Endothelial cell of umbilical vein (primary cell): Measurements from ENCODE around the gene HS3ST3A1. TPM values are rescaled to one million over a fixed set of nuclear protein-coding genes. Genes with fewer than 3 reads are reported as not detected.

ENCODE experiments used
- BruUV-seq: library from RNA; stranded (reverse); fragments of 400-500 nt; replicated peaks from 2 replicates; lab custom pipeline; 2021; lab: Mats Ljungman, UMichigan
- CTCF ChIA-PET: fragments of 300-600, 350-600 bp; sonication (Branson Sonifier 250); formaldehyde crosslinking; loops from one replicate; lab custom pipeline; 2021; ENCODE audit warnings: antibody characterized with exemption, inconsistent platforms; lab: Charles Lee
- POLR2A ChIA-PET: fragments of 300-600, 350-600 bp; sonication (Branson Sonifier 250); formaldehyde crosslinking; loops from one replicate; lab custom pipeline; 2021; ENCODE audit warnings: antibody characterized with exemption, inconsistent platforms; lab: Charles Lee
- DNase-seq: peaks from one replicate; pipeline ENCODE4 v3.0.0-alpha.2; 2011; ENCODE audit warnings: low read depth, low spot score
- FAIRE-seq: peaks from 2 replicates; lab custom pipeline; 2011; peaks lifted over from hg19 to GRCh38; lab: Jason Lieb, UNC
- H2AFZ ChIP-seq: 2 replicates; pipeline ENCODE4 v1.6.0; 2012; ENCODE audit warnings: low read depth, low read length, control low read depth, inconsistent platforms
- H3K27ac ChIP-seq: 2 replicates; pipeline ENCODE4 v1.5.1; 2011; ENCODE audit warnings: low read depth, mild to moderate bottlenecking, control low read depth, low read length, moderate library complexity; ENCODE audit not compliant: insufficient read depth
- H3K27me3 ChIP-seq, 2 experiments: 2 replicates each; pipeline versions ENCODE4 v1.6.0 to v1.6.1; 2011; ENCODE audit warnings: low read length in 2 of 2, mixed read lengths in 1 of 2; ENCODE audit not compliant: control insufficient read depth in 2 of 2, insufficient read depth in 2 of 2
- H3K36me3 ChIP-seq, 2 experiments: 2 replicates in 1 of 2; 3 replicates in 1 of 2; pipeline ENCODE4 v1.5.1; 2011; ENCODE audit warnings: low read length in 2 of 2, mild to moderate bottlenecking in 1 of 2, moderate library complexity in 1 of 2; ENCODE audit not compliant: control insufficient read depth in 2 of 2, insufficient read depth in 2 of 2; ENCODE audit errors: extremely low read depth in 1 of 2
- H3K4me1 ChIP-seq: 3 replicates; pipeline ENCODE4 v1.5.1; 2011; ENCODE audit warnings: mild to moderate bottlenecking, low read length; ENCODE audit not compliant: control insufficient read depth, insufficient read depth; ENCODE audit errors: extremely low read depth
- H3K4me2 ChIP-seq: 2 replicates; pipeline ENCODE4 v1.6.1; 2011; ENCODE audit warnings: low read length, control low read depth, mixed read lengths; ENCODE audit not compliant: insufficient read depth
- H3K4me3 ChIP-seq, 3 experiments: fragments of 200-600 bp in 1 of 3; sonication (generic), shearing (Covaris generic) in 1 of 3; replicated peaks in 1 of 3; 2 replicates each; pipeline ENCODE4 v1.5.1; 2011 to 2016; ENCODE audit warnings: control low read depth in 3 of 3, low read length in 3 of 3, mild to moderate bottlenecking in 2 of 3, inconsistent platforms in 1 of 3, low read depth in 1 of 3, moderate library complexity in 1 of 3; ENCODE audit not compliant: insufficient read depth in 1 of 3
- H3K79me2 ChIP-seq: 2 replicates; pipeline ENCODE4 v1.6.0; 2012; ENCODE audit warnings: low read length, inconsistent platforms; ENCODE audit not compliant: control insufficient read depth, insufficient read depth
- H3K9ac ChIP-seq: replicated peaks from 2 replicates; pipeline ENCODE3; 2011; ENCODE audit warnings: low read length, control low read depth; ENCODE audit not compliant: insufficient read depth; ENCODE audit errors: extremely low read depth
- H3K9me1 ChIP-seq: replicated peaks from 3 replicates; pipeline ENCODE4 v1.6.0; 2011; ENCODE audit warnings: mild to moderate bottlenecking, low read length; ENCODE audit not compliant: control insufficient read depth, insufficient read depth; ENCODE audit errors: extremely low read depth
- H3K9me3 ChIP-seq: replicated peaks from 2 replicates; pipeline ENCODE4 v1.5.1; 2012; ENCODE audit warnings: low read length, inconsistent platforms; ENCODE audit not compliant: control insufficient read depth, insufficient read depth
- H4K20me1 ChIP-seq: replicated peaks from 2 replicates; pipeline ENCODE3; 2011; ENCODE audit warnings: mild to moderate bottlenecking, low read length; ENCODE audit not compliant: control insufficient read depth, insufficient read depth; ENCODE audit errors: extremely low read depth
- CTCF ChIP-seq, 2 donors: IDR thresholded peaks; 1 replicate in 1 of 2; 2 replicates in 1 of 2; pipeline ENCODE4 v1.5.1; 2011; ENCODE audit warnings: low read length in 2 of 2, mild to moderate bottlenecking in 2 of 2, moderate library complexity in 2 of 2, control low read depth in 1 of 2, inconsistent platforms in 1 of 2, low read depth in 1 of 2; ENCODE audit not compliant: insufficient read depth in 1 of 2; ENCODE audit errors: extremely low read depth in 1 of 2
- FOS ChIP-seq: IDR thresholded peaks from 2 replicates; pipeline ENCODE4 v1.6.1; 2011; ENCODE audit warnings: mild to moderate bottlenecking, low read length, moderate library complexity, borderline replicate concordance; ENCODE audit not compliant: insufficient read depth
- GATA2 ChIP-seq: IDR thresholded peaks from 2 replicates; pipeline ENCODE4 v1.7.0; 2011; ENCODE audit warnings: low read depth, mild to moderate bottlenecking, moderate library complexity, mixed read lengths, low read length; ENCODE audit not compliant: insufficient read length, insufficient read depth
- POLR2A ChIP-seq: IDR thresholded peaks from 2 replicates; pipeline ENCODE4 v1.6.1; 2012; ENCODE audit warnings: low read depth, mild to moderate bottlenecking, control low read depth, low read length
- dilution Hi-C: fragments of 300-500 bp; cut with MboI; formaldehyde crosslinking; loops from one replicate; pipeline ENCODE4 v1.15.0; 2019; ENCODE audit warnings: low sequenced_read_pairs; ENCODE audit not compliant: extremely low pct_ligation_motif_present
- intact Hi-C: fragments of 100-400 bp; cut with micrococcal nuclease; formaldehyde crosslinking; loops from one replicate; pipeline ENCODE4 v1.10.0; 2022
- polyA plus RNA-seq, 4 experiments: library from polyadenylated mRNA; depleted of rRNA in 3 of 4; stranded (reverse) in 3 of 4; unstranded in 1 of 4; fragments of >200 nt; gene quantifications; 2 replicates each; pipeline versions ENCODE4 v1.2.1 to v1.2.3, GENCODE V29; 2011 to 2012; ENCODE audit warnings: missing spikeins in 1 of 4
- total RNA-seq: library from RNA; stranded (reverse); gene quantifications from 2 replicates; pipeline ENCODE4 v1.2.3, GENCODE V29; 2021

The HS3ST3A1 gene
- total and polyA plus RNA-seq, 2 donors (not counting 3 experiments of a cell fraction or from before 2014, with no cell fraction given) = not detected

GRCh38 chr17:13646969-13647542, 45.3 kb upstream of the HS3ST3A1 start:
- intact Hi-C loops (no loop called here), dilution Hi-C loops (no loop called here)
- POLR2A ChIA-PET = no interaction called here

More at GRCh38 chr17:13646969-13647542, 45.3 kb upstream of the HS3ST3A1 start:
- no peaks in the 10 kb centered on the region for H3K27me3 ChIP-seq
- BruUV-seq = no TSS peak
- H3K27ac ChIP-seq = no peak overlapping the region
- H3K36me3 ChIP-seq = no peaks in the 10 kb centered on the region
- H3K9me3 ChIP-seq = no peaks in the 10 kb centered on the region
- no peaks in the 10 kb centered on the region for H3K4me1 ChIP-seq
- no peaks in the 10 kb centered on the region for H3K9me1 ChIP-seq
- H3K4me2 ChIP-seq = no peak overlapping the region
- no peak overlapping the region for H3K4me3 ChIP-seq
- no peaks in the 10 kb centered on the region for H3K79me2 ChIP-seq
- CTCF ChIA-PET = no interaction called here
- H2AFZ ChIP-seq = no peak overlapping the region
- no peaks in the 10 kb centered on the region for H4K20me1 ChIP-seq
- H3K9ac ChIP-seq = no peak overlapping the region
- TF ChIP-seq CTCF (IDR thresholded peaks at IDR 0.05; ENCODE audit: extremely low read depth in 1 of 2, insufficient read depth in 1 of 2, low read depth in 1 of 2, low read length in 2 of 2) (no peak), POLR2A (no peak), GATA2 (no peak), FOS (no peak)
- DNase-seq (no peak), FAIRE-seq (no peak)
